OCI-LY3 (cell line): Measurements from ENCODE around the gene LPCAT1.
A peak's percentile ranks its signal among the peaks of the same experiment; 100 is the strongest.
"Not testable (repeated sequence)": the region's sequence is repeated elsewhere in the genome, so short reads cannot be mapped to it uniquely, and the experiment has no call there.

Source experiments
- H2AFZ ChIP-seq: fragments of 200-600, 300-600 bp; shearing (Covaris generic); 2 replicates; pipeline ENCODE4 v1.6.0; 2014; ENCODE audit warnings: antibody characterized with exemption, low read depth, low read length
- H3K27ac ChIP-seq: fragments of 200-600, 300-600 bp; sonication (generic); 2 replicates; pipeline ENCODE4 v1.5.1; 2014; ENCODE audit warnings: mild to moderate bottlenecking, low read length, moderate library complexity, mixed read lengths
- H3K27me3 ChIP-seq: fragments of 200-600, 300-600 bp; sonication (generic); 2 replicates; pipeline ENCODE4 v1.6.1; 2014; ENCODE audit warnings: low read depth, low read length, mixed read lengths
- H3K36me3 ChIP-seq: fragments of 200-600, 300-600 bp; sonication (generic); replicated peaks from 2 replicates; pipeline ENCODE3; 2014; ENCODE audit warnings: low read depth, low read length, mixed read lengths
- H3K4me1 ChIP-seq: fragments of 300-600, 200-600 bp; sonication (generic); 2 replicates; pipeline ENCODE4 v1.6.1; 2014; ENCODE audit warnings: low read length, mixed read lengths
- H3K4me2 ChIP-seq: fragments of 200-600, 300-600 bp; sonication (generic); 2 replicates; pipeline ENCODE4 v1.6.1; 2014; ENCODE audit warnings: low read length, mixed read lengths
- H3K4me3 ChIP-seq: fragments of 300-600, 200-600 bp; sonication (generic); 2 replicates; pipeline ENCODE4 v1.5.1; 2014; ENCODE audit warnings: antibody characterized with exemption, mild to moderate bottlenecking, low read length, moderate library complexity
- H3K79me2 ChIP-seq: fragments of 300-600, 200-600 bp; shearing (Covaris generic); 2 replicates; pipeline ENCODE4 v1.6.1; 2014; ENCODE audit warnings: mild to moderate bottlenecking, low read length, mixed read lengths
- H3K9ac ChIP-seq: fragments of 300-600, 200-600 bp; shearing (Covaris generic); 2 replicates; pipeline ENCODE4 v1.6.0; 2014; ENCODE audit warnings: mild to moderate bottlenecking, low read length, moderate library complexity
- H3K9me3 ChIP-seq: fragments of 200-600, 300-600 bp; shearing (Covaris generic); 2 replicates; pipeline ENCODE4 v1.6.1; 2014; ENCODE audit warnings: low read length, mixed read lengths; ENCODE audit not compliant: insufficient read depth
- H4K20me1 ChIP-seq: fragments of 200-600, 300-600 bp; sonication (generic); 2 replicates; pipeline ENCODE4 v1.6.1; 2016; ENCODE audit warnings: low read length, mixed read lengths; ENCODE audit not compliant: insufficient read depth
- CTCF ChIP-seq: fragments of 200-600, 300-600 bp; sonication (generic); IDR thresholded peaks from 2 replicates; pipeline ENCODE4 v1.5.1; 2014; ENCODE audit warnings: antibody characterized with exemption, low read length, low read depth
- EZH2phosphoT487 ChIP-seq: fragments of 200-600 bp; shearing (Covaris generic); IDR thresholded peaks from 2 replicates; pipeline ENCODE4 v1.6.1; 2018; ENCODE audit warnings: antibody characterized with exemption, mixed run types, low read depth

LPCAT1 gene

GRCh38 chr5:1506242-1507013 lies 17.3 kb downstream of the LPCAT1 start:
- H3K4me1 ChIP-seq = peaks cover 61% of the 10 kb centered on the region
- H2AFZ ChIP-seq = no peak overlapping the region
- H3K27me3 ChIP-seq = no peaks in the 10 kb centered on the region
- peak overlapping the region; percentile 74 for H3K4me3 ChIP-seq
- H4K20me1 ChIP-seq = peaks cover 57% of the 10 kb centered on the region
- peak overlapping the region; percentile 100 for H3K4me2 ChIP-seq
- peaks cover 96% of the 10 kb centered on the region for H3K79me2 ChIP-seq
- H3K9ac ChIP-seq = peak overlapping the region; percentile 99; the same call in 1 of the 2 replicates
- H3K36me3 ChIP-seq = peaks cover 38% of the 10 kb centered on the region
- H3K27ac ChIP-seq = peak overlapping the region; percentile 100
- TF ChIP-seq EZH2phosphoT487 (no peak), CTCF (no peak)
- H3K9me3 ChIP-seq = no peaks in the 10 kb centered on the region

DNA sequence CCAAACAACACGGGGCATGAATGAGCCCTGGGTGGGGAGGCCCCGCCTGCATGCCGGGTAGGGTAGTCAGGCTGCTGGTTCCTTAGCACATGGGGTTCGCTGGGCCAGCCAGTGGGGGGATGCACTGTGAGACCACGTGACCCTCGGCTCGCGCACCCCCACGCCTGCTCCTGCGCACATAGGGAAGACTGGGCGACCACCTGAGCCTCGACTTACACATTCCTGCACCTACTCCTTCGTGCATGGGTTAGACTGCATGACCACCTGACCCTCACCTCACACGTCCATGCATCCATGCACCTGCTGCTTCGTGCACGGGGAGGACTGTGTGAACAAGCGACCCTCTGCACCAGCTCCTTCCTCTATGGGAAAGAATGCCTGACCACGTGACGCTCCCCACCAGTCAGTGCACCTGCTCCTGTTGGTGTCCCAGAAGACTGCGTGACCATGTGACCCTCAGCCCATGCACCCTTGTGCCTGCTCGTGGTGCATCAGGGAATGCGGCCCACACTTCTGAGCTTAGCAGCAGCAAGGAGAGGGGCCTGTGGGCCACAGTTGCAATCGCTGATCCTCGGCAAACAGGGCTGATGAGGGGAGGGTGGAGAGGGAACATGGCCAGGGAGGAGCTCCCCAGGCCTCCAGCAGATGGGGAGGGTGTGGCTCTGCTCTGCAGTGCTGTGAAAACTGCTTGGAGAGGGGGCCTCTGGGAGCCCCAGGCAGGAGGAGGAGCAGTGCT lies 18.1 kb downstream of the LPCAT1 start:
- Histone ChIP-seq H3K9ac (peak overlapping the region; percentile 99), H4K20me1 (peaks cover 51% of the 10 kb centered on the region), H3K27me3 (no peaks in the 10 kb centered on the region), H3K9me3 (no peaks in the 10 kb centered on the region), H3K4me3 (peak overlapping the region; percentile 74), H2AFZ (no peak overlapping the region), H3K27ac (peak overlapping the region; percentile 100), H3K4me2 (peak overlapping the region; percentile 100), H3K4me1 (peaks cover 69% of the 10 kb centered on the region), H3K36me3 (peaks cover 44% of the 10 kb centered on the region), H3K79me2 (peaks cover 96% of the 10 kb centered on the region)
- TF ChIP-seq EZH2phosphoT487 (no peak), CTCF (no peak)

DNA sequence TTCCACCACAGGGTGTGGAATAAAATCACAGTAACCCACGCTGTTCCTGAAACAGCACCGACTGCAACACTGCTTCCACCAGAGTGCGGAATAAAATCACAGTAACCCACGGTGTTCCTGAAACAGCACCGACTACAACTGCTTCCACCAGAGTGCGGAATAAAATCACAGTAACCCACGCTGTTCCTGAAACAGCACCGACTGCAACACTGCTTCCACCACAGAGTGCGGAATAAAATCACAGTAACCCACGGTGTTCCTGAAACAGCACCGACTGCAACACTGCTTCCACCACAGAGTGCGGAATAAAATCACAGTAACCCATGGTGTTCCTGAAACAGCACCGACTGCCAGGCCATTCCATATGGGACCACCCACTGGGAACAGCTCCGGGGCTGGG lies 18.7 kb downstream of the LPCAT1 start:
- Histone ChIP-seq H3K27ac (peak overlapping the region; percentile 100), H4K20me1 (peaks cover 45% of the 10 kb centered on the region), H3K4me3 (peak overlapping the region; percentile 74), H3K9ac (peak overlapping the region; percentile 99), H3K4me2 (peak overlapping the region; percentile 100), H3K79me2 (peaks cover 94% of the 10 kb centered on the region), H3K4me1 (peaks cover 74% of the 10 kb centered on the region), H3K36me3 (peaks cover 45% of the 10 kb centered on the region)
- H3K9me3 ChIP-seq, H3K27me3 ChIP-seq, H2AFZ ChIP-seq: not testable (repeated sequence)

GRCh38 chr5:1504617-1505016 lies 19.1 kb downstream of the LPCAT1 start:
- peaks cover 44% of the 10 kb centered on the region for H3K36me3 ChIP-seq
- no peaks in the 10 kb centered on the region for H3K9me3 ChIP-seq
- peaks cover 90% of the 10 kb centered on the region for H3K79me2 ChIP-seq
- H4K20me1 ChIP-seq = peaks cover 41% of the 10 kb centered on the region
- no peak overlapping the region for H2AFZ ChIP-seq
- H3K27me3 ChIP-seq = no peaks in the 10 kb centered on the region
- peak overlapping the region; percentile 100 for H3K4me2 ChIP-seq
- no peak for TF ChIP-seq CTCF
- no peak for TF ChIP-seq EZH2phosphoT487
- peak overlapping the region; percentile 100 for H3K27ac ChIP-seq
- H3K4me3 ChIP-seq = peak overlapping the region; percentile 74
- H3K9ac ChIP-seq = peak overlapping the region; percentile 99
- H3K4me1 ChIP-seq = peaks cover 79% of the 10 kb centered on the region
